ENCODE measurements around the gene UFSP1.

UFSP1 gene

GRCh38 chr7:100865372-100865911 lies 24.1 kb downstream of the UFSP1 start:
- no peak for TF ChIP-seq CTCF (IDR thresholded peaks at IDR 0.05; ENCODE audit: control extremely low read depth, extremely low read depth, low read depth, missing control alignments)
- POLR2A ChIA-PET = no interaction called here
- CTCF ChIA-PET = no interaction called here
- DNase-seq (ENCODE audit: extremely low spot score) = no peak

- POLR2A ChIA-PET = no interaction called here
- DNase-seq (ENCODE audit: extremely low spot score) = no peak
- CTCF ChIA-PET = interaction anchor here (1.0 to 2.2 kb wide), 2 partner anchors 10 to 12 kb away, joined by 4 to 9 read pairs; partner anchors contain the start of gene SLC12A9
These were observed 25.2 kb downstream of the UFSP1 start for GRCh38 chr7:100864263-100864845.

GRCh38 chr7:100863406-100863950 lies 26.0 kb downstream of the UFSP1 start:
- POLR2A ChIA-PET = no interaction called here
- TF ChIP-seq CTCF (IDR thresholded peaks at IDR 0.05; ENCODE audit: control extremely low read depth, extremely low read depth, low read depth, missing control alignments) = no peak
- no peak for DNase-seq (ENCODE audit: extremely low spot score)
- CTCF ChIA-PET = interaction anchor here (2.2 kb wide), 1 partner anchor 11 kb away, joined by 9 read pairs; the partner anchor contains the start of gene SLC12A9

More at GRCh38 chr7:100864263-100864845, 25.2 kb downstream of the UFSP1 start:
- TF ChIP-seq CTCF (IDR thresholded peaks at IDR 0.05; ENCODE audit: control extremely low read depth, extremely low read depth, low read depth, missing control alignments) = no peak

GRCh38 chr7:100861616-100861985 lies 27.9 kb downstream of the UFSP1 start:
- ChIA-PET POLR2A (no interaction called here), CTCF (interaction anchor here (1.3 to 1.6 kb wide), 2 partner anchors 9 to 62 kb away, joined by 4 read pairs; partner anchors contain the start of gene SLC12A9)
- DNase-seq (ENCODE audit: extremely low spot score) = no peak
- no peak for TF ChIP-seq CTCF (IDR thresholded peaks at IDR 0.05; ENCODE audit: control extremely low read depth, extremely low read depth, low read depth, missing control alignments)

- CTCF ChIA-PET = interaction anchor here (1.3 to 1.6 kb wide), 2 partner anchors 8 to 62 kb away, joined by 4 read pairs; partner anchors contain the start of gene SLC12A9
- POLR2A ChIA-PET = no interaction called here
These were observed 28.6 kb downstream of the UFSP1 start for GRCh38 chr7:100860702-100861615.

More at GRCh38 chr7:100860702-100861615, 28.6 kb downstream of the UFSP1 start:
- DNase-seq (ENCODE audit: extremely low spot score) = no peak
- no peak for TF ChIP-seq CTCF (IDR thresholded peaks at IDR 0.05; ENCODE audit: control extremely low read depth, extremely low read depth, low read depth, missing control alignments)
